GM12801 (cell line): ENCODE measurements around the gene KHK.

Experiments
- CTCF ChIP-seq: IDR thresholded peaks from one replicate; pipeline ENCODE4 v1.5.1; 2011; ENCODE audit warnings: control low read depth; ENCODE audit not compliant: insufficient read length; ENCODE audit errors: extremely low read depth

KHK gene

DNA sequence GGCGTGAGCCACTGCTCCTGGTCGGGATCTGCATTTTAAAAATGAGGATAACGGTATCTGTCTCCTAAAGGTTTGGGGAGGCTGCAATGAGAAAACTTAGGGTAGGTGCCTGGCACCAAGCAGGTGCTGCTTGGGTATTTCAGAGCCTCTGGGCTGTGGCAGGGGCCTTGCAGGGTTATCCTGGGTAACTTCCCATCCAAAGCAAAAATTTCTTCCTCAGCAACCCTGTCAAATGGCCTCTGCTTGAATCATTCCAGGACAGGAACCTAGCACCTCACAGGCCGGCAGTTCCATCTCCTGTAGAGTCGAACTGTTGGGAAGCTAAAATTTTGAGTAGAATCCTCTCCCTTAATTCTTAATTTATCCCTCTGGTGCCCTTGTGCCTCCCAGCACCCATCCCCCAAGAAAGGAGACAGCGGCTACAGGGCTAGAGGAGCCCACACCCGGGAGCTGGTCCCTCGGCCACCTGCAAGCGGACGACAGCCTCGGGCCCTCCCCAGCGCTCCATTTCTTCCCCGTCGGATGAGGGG lies 31.5 kb downstream of the KHK start:
- no peak for TF ChIP-seq CTCF

GRCh38 chr2:27118525-27119329 lies 32.2 kb downstream of the KHK start, which contains the start of gene CGREF1:
Gene CGREF1, minus strand, starts transcription at chr2:27119128. Its CDS starts 14,762 bp downstream, at chr2:27104366.
- TF ChIP-seq CTCF, result no peak

DNA sequence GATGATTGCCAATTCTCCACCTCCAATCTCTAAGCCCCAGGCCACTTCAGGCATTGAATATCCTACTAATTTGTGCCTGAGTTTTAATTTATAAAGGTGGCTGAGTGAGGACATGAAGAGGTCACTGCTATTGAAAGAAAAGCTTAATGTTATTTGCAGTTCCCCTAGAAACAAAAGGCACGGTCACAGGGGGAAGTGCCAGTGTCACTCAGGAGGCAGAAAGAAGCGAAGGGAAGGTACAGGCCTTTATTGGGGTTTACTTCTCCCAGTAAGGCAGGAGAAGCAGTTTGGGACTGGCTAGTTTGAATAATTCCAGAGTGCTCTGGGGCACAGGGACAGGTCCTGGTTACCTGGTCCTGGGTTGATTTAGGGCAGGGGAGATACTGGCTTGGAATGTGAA lies 35.3 kb downstream of the KHK start:
- TF ChIP-seq CTCF, result no peak

DNA sequence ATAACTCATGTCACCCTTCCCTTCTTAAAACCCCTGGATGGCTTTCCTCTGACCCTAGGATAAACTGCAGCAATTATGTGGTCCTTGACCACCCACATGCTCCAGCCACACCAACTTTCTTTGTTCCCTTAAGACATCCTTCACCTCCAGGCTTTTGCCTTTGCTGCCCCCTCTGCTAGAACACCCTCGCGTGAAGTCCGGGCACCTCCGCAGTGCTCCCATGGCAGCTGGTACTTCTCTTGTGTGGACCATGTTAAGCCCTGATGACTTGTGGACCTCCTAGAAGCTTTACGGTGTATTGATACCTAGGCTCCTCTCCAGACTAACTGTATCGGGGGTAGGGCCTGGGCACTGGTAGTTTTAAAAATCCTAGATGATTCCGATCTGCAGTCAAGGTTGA lies 36.2 kb downstream of the KHK start:
- TF ChIP-seq CTCF, result no peak

DNA sequence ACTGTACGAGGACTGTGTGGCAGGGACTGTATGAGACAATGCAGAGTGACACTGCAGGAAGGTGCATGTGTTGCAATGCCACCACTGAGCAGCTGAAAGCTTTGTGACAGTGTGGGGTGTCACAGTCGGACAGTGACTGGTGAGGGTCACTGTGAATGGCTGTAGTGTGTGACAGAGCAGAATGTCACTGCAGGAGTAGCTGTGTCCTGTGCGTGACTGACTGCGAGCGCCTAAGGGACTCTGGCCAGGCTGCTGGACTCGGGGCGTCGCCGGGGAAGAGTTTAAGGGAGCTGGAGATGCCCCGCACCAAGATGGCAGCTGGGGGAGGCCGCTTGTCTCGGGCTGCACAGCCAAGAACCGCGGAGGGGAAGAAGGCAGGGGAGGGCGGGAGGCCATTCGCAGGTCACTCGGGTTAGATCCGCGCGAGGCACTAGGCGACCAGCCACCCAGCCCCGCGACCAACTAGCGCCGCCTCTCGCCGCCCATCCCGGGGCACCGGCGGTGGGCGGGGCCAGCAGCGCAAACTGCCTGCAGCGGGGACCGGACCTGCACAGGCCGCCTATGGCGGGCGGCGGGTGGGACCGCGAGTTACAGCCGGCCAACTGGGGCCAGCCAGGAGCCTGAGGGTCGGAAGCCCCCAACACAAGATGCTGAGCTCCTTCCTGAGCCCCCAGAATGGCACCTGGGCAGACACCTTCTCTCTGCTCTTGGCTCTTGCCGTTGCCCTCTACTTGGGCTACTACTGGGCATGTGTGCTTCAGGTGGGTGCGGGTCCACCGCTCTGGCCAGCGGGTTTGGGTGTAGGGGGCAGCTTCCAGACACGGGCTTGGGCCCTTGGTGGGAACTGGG lies 37.0 kb downstream of the KHK start, which contains the start of gene ABHD1:
Gene ABHD1 (plus strand): TSS at position 514 of the 849 bp plus-strand sequence. CDS start 134 bp downstream, at position 648.
- no peak for TF ChIP-seq CTCF

DNA sequence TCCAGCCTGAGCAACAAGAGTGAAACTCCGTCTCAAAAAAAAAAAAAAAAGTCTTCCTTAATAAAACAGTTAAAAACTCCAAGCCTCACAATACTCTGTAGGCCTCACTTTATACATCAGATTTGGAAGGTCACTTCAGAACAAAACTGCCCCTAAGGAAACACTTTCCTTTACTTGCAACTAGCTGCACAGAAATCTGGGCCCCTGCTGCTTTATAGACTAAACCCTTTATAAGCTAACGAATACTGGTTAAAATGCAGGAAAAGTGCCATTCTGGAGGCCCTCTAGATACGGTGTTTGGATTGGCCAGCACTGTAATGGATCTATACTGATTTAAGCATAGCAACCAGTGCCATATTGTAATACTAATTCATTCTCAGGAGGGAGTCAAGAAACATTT lies 38.5 kb downstream of the KHK start:
- TF ChIP-seq CTCF, result no peak

DNA sequence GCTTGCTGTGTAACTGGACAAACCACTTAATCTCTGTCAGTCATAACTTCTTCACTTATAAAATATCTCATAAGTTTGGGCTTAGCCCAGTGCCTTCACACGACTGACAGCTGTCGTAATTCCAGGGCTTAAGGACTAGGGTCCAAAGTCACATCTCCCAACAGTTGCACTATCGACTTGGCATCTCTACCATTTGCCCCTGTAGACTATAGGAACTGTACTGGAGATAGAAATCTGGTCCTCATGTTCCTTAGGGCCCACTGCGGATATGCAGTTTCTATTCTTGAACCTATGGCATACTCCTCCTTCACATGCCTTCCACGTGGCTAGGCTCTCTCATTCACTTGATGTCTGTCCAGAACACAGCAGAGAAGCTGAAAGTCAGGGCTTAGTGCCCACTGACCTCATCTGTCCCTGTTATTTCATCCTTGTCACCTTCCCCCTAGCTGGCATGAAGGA lies 39.7 kb downstream of the KHK start:
- TF ChIP-seq CTCF, result no peak
